NCI-H524 treated with DMSO at 0.1 percent for 48 hours (cell line): Measurements from ENCODE around the gene GASK1B.

Source experiments
- DNase-seq: peaks from one replicate; lab custom pipeline; 2025; lab: John Stamatoyannopoulos, UW

GASK1B gene

DNA sequence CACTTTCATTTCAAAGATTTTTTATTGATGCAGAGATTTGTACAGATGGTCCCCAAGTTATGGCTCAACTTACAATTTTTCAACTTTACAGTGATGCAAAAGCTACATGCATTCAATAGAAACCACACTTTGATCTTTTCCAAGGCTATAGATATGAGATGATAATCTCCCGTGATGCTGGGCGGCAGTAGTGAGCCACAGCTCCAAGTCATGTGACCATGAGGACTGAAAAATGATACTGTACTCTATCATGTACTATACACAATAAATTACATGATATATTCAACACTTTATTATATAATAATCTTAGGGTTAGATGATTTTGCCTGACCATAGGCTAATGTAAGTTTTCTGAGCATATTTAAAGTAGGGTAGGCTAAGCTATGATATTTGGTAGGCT is 14.0 kb upstream of the GASK1B start:
- no peak for DNase-seq

DNA sequence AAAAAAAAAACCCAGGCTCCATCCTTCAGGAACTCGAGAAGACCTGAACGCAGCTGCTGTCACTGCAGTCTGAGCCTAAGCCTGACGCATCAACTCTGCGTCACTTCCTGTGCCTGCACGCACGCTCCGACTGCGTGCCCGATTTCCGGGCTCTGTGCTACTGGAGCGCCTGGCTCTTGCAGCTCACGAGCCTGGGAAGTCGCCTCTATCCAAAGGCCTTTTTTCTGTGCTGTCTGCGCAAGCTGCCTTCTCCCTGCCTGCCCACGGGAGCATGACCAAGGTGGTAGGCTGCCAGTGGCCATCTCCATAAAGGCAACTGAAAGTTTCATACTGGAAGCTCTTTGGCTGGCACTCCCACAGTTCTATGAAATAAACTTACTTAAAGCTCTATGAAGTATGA is 9.9 kb upstream of the GASK1B start:
- DNase-seq = no peak

GRCh38 chr4:158181906-158182305 is 9.1 kb upstream of the GASK1B start:
- DNase-seq = no peak

- DNase-seq = no peak
Observed at GRCh38 chr4:158179465-158179864, 6.6 kb upstream of the GASK1B start.

GRCh38 chr4:158176776-158177175 is 4.0 kb upstream of the GASK1B start:
- DNase-seq = no peak

- no peak for DNase-seq
Observed at GRCh38 chr4:158176108-158176507, 3.3 kb upstream of the GASK1B start.

- DNase-seq = no peak
Observed at GRCh38 chr4:158170691-158171561, 1.9 kb downstream of the GASK1B start.

DNA sequence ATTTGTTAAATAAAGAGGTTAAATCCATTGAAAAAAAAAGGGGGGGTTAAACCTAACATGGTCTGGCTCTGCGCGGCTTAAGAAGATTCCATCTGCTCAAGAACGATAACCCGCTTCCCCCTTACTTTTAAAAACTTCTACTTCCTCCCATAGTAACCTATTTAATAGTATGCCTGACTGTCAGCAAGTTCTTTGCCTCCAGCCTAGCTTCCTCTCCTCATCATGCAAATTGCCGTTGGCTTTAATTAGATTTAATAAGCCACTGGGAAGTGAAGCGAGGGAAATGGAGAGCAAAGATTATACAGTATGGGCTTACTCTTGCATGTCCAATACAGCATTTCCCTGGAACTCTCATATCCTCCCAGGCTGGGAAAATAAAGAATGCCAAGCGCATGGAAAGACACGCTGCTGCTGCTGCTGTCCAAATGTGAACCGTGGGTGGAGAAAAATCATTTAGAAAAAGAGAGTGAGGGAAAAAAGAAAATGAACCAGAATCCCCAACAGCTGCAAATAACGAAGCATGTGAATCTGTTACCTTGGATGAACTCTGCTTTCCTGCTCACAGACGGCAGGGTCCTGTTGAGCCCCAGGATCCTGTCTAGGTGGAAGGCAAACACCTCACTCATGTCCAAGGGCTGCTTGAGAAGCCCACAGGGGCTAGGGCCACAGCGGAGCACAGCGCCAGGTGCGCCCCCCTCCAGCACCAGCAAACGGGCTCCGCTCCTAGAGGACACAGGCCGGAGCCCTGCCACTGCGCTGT is 2.7 kb downstream of the GASK1B start:
- no peak for DNase-seq

DNA sequence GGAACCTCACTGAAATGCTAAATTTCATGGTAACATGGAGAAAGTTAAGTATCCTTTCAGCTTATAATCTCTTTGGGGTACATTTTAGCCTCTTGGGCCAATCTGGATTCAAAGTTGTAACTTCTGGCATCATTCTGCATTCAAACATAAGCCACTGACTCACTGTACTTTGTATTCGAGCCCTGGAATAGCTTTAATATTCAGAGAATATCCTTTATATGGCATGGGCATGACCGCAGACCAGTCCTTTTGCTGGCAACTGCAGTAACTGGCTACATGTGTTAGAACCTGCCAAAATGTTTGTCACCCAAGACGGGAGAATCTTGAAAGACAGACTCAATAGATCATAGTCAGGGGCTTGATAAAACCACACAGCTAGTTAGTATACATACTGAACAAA is 3.3 kb downstream of the GASK1B start:
- no peak for DNase-seq

DNA sequence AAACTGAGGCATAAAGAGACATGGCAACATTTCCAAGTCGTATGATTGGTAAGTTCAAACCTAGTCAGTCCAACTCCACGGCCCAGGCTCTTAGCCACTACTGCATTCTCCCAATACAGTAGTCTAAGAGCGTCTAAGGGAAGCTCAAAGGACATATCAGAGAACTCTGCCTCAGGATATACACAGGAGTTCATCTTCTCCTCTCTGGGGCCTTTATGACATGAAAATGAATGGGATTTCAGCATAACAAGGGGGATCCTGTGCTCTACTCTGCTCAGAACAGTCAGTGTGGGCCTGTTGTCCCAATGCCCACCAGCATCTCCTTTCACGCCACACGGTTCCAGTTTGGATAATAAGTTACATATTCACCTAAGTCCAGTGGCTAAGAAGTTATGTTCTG is 4.2 kb downstream of the GASK1B start:
- DNase-seq = no peak

DNA sequence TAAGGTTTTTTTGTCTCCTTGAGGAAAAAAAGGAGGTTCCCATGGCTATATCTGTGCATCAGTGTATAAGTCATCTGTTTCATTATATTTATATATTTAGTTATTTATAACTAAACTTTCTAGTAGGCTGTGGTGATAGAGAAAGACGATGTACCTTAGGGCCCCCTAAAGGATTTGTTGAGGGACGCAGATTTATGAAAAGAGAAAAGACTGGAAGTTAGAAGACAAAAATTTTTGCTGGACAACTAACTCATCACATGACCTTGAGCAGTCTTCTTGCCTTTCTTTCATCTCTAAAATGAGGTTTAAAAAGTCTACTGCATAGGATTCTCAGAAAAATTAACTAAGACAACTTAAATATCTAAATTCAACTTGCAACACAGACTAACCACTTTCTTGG is 6.1 kb downstream of the GASK1B start:
- DNase-seq = no peak

DNA sequence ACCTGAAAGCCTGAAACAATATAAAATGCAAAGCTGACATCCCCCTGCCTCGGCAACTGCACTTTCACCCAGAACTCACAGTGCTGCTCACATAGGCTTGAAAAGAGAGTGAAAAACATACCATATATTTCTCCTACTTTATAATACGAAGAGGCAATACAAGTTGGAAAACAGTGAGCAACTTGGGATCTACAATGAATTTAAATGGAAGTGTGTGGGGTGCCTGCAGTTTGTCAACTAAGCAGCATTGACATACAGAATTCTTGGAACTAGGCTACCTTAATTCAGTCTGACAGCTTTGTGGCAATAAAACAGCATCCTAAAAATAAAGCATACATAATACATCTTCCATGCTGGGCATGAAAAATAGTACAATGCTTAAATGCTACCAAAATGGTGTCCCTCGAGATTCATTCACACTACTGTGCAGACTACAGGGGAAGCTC is 8.0 kb downstream of the GASK1B start:
- DNase-seq = no peak

DNA sequence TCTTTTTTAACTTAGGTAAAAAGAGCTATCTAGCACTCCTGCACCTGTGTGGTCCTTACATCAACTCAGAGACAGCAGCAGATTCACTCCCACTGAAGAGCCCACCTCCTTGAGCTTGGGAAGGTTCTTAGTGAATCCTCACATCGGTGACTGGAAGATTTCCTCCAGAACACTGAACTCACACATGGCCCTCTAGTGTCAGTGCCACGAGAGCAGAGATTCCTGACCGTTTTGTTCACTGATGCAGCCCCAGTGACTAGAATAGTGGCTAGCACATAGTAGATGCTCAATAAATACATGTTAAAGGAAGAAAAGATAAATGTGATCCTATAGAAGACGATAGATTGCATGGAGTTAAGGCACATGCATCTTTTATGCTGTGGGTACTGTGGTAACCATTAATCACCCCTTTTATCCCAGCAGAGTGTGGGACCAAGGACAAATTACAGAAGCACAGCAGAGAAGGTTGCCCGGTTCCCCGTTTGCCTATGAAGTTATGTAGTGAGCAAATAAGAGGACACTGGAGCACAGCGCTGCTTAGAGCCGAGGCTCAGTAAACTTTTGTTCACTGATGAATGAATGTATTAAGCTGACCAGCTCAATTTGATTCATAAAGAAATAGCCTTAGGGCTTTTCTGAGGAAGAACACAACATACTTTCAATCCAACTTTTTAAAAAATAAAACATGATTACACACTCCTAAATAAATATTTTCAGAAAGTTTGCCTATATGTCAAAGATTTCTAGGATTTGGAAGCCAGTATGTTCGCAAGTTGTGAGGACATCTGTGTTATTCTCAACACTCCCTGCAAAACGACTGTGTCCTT is 8.7 kb downstream of the GASK1B start:
- no peak for DNase-seq

- no peak for DNase-seq
Observed at GRCh38 chr4:158162631-158163030, 10.2 kb downstream of the GASK1B start.

GRCh38 chr4:158161551-158162354 is 11.1 kb downstream of the GASK1B start:
- DNase-seq = no peak

DNA sequence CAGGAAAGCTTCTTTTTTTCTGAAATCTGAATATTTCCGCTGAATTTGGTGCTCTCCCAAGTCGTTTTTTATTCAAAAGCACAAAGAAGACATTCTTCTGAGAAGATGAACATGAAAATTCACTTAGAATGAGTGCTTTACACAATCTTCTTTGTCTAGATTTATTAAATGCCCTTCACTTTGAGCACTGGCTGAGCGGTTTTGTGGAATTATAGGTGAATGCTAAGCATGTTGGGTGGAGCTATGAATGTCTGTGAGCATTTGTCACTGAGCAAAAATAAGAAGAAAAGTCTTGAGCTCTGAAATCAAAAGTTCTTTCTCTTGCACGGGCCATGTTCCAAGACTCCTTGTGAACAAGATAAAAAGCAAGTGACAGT is 13.1 kb downstream of the GASK1B start:
- DNase-seq = no peak

DNA sequence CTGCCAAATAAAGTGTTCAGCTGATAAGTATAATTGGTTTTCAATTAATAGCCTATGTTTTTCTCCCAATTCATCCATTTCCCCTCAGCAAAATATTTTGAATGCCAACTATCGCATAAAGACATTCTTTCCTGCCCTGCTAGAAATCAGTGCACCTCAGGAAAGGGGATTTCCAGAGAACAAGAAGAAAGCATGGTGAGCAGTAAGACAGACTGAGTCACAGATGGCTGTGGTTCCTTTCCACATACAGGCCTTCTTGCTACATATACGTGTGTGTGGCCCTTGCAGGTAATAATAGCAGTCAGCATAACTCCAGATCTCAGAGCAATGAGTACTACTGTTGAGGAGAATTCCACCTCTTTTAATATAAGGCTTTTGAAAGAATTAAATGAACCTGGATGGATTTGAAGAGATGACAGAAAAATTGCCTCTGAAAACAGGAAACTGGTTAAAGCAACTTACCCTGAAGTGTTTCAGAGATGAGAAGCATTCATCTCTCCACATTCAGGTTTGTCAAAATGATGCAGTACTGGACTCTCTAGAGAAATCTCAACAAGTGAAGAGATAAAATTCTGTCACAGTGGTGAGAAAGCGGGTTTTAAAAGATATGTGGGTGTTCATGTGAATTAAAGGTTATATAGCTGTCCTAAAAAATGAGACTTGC is 13.6 kb downstream of the GASK1B start:
- no peak for DNase-seq

- DNase-seq = no peak
Observed at GRCh38 chr4:158157412-158157811, 15.4 kb downstream of the GASK1B start.

DNA sequence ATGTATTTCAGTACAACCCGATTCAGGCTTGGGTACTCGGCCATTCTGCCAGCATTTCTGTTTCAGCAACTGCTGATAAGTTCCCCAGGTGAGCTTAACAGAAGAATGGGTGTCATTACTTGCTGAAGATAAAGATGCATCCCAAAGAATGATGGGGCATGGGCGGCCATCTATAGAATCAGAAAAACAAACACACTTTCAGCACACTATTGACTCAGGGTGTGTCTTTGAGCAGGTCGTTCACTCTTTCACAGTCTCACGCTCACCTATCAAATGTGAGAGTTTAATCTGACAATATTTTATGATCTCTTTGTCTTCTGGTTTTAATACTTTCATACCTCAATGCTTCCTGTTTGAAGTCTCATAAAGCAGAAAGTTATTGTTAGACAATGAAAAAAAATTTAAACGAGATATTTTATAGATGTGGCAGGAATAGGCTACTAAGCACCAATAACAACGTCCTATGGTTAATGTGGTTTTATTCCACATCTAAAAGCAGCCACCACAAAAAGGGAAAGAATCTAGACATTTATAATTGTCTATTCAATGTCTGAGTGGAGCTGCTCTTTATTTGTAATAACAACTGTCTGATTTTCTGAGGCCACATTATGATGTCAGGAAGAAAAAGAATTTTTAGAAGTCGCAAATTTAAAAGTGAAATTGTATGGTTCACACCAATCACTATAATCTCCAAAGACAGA is 17.0 kb downstream of the GASK1B start:
- no peak for DNase-seq

GRCh38 chr4:158147151-158147550 is 25.7 kb downstream of the GASK1B start:
- no peak for DNase-seq
